WTC11 (cell line): Measurements from ENCODE around the gene RIN3. TPM values are rescaled to one million over a fixed set of nuclear protein-coding genes. Genes with fewer than 3 reads are reported as not detected.
A peak's percentile ranks its signal among the peaks of the same experiment; 100 is the strongest.

Experiments
- ATAC-seq: fragments of 200-7000 bp; cut with Tn5 transposase; 2 replicates; pipeline ENCODE4 v1.10.0; 2021; ENCODE audit warnings: mild to moderate bottlenecking, moderate library complexity
- CTCF ChIA-PET: fragments of 300-600 bp; sonication (Branson Sonifier 250); formaldehyde crosslinking; loops from one replicate; lab custom pipeline; 2021; ENCODE audit warnings: antibody characterized with exemption; lab: Charles Lee
- POLR2A ChIA-PET: fragments of 350-600 bp; sonication (Branson Sonifier 250); formaldehyde crosslinking; loops from one replicate; lab custom pipeline; 2021; ENCODE audit warnings: antibody characterized with exemption; lab: Charles Lee
- DNase-seq: peaks from one replicate; pipeline ENCODE4 v3.0.0; 2021; ENCODE audit warnings: low spot score
- H3K27ac Mint-ChIP-seq: 2 replicates; pipeline ENCODE4 v1.8.0; 2021; ENCODE audit warnings: mixed read lengths
- H3K27me3 Mint-ChIP-seq: 2 replicates; pipeline ENCODE4 v1.8.0; 2021; ENCODE audit warnings: low read depth, mild to moderate bottlenecking, moderate library complexity, mixed read lengths
- H3K36me3 Mint-ChIP-seq: 2 replicates; pipeline ENCODE4 v1.8.0; 2021; ENCODE audit warnings: mixed read lengths
- H3K4me1 Mint-ChIP-seq: 2 replicates; pipeline ENCODE4 v1.8.0; 2022; ENCODE audit warnings: mixed read lengths
- H3K4me3 Mint-ChIP-seq: 2 replicates; pipeline ENCODE4 v1.8.0; 2021; ENCODE audit warnings: mild to moderate bottlenecking, moderate library complexity, mixed read lengths
- H3K9me3 Mint-ChIP-seq: 2 replicates; pipeline ENCODE4 v1.8.0; 2021; ENCODE audit warnings: mixed read lengths
- ATF1 ChIP-seq: sonication (generic); formaldehyde crosslinking; IDR thresholded peaks from 2 replicates; pipeline ENCODE4 v1.8.1; 2023; ENCODE audit warnings: mild to moderate bottlenecking, moderate library complexity, missing genetic modification reagents
- CDX4 ChIP-seq: fragments of 250-450 bp; sonication (Bioruptor Pico); IDR thresholded peaks from 2 replicates; pipeline ENCODE4 v1.9.0; 2021; ENCODE audit warnings: moderate library complexity, mild to moderate bottlenecking, inconsistent platforms, borderline replicate concordance
- FOXP1 ChIP-seq: sonication (generic); formaldehyde crosslinking; IDR thresholded peaks from 2 replicates; pipeline ENCODE4 v1.8.0; 2022; ENCODE audit warnings: missing genetic modification reagents, mild to moderate bottlenecking, moderate library complexity, borderline replicate concordance
- GTF2I ChIP-seq: fragments of 250-450 bp; sonication (Bioruptor Pico); conservative IDR thresholded peaks from 2 replicates; pipeline ENCODE4 v1.4.0; 2021; ENCODE audit warnings: mild to moderate bottlenecking
- HMGXB4 ChIP-seq: sonication (generic); formaldehyde crosslinking; IDR thresholded peaks from 2 replicates; pipeline ENCODE4 v1.8.1; 2023; ENCODE audit warnings: mild to moderate bottlenecking, moderate library complexity, missing genetic modification reagents
- IRF2 ChIP-seq: sonication (generic); formaldehyde crosslinking; IDR thresholded peaks from 2 replicates; pipeline ENCODE4 v1.8.0; 2022; ENCODE audit warnings: low read depth, missing genetic modification reagents, borderline replicate concordance
- ZSCAN18 ChIP-seq: fragments of 250-450 bp; sonication (Bioruptor Pico); IDR thresholded peaks from 2 replicates; pipeline ENCODE4 v2.1.2; 2022; ENCODE audit warnings: mild to moderate bottlenecking, moderate library complexity
- total RNA-seq: library from RNA; stranded (reverse); gene quantifications from 3 replicates; pipeline ENCODE4 v1.2.3, GENCODE V29; 2021
- TF ChIP-seq, protein P1 (sequence below): sonication (generic); formaldehyde crosslinking; IDR thresholded peaks from 2 replicates; pipeline ENCODE4 v1.8.1; 2022; ENCODE audit warnings: mild to moderate bottlenecking, missing genetic modification reagents, moderate library complexity, borderline replicate concordance
- TF ChIP-seq, protein P2 (sequence below): fragments of 250-450 bp; sonication (Bioruptor Pico); IDR thresholded peaks from 2 replicates; pipeline ENCODE4 v1.9.0; 2021; ENCODE audit warnings: mild to moderate bottlenecking
- TF ChIP-seq, protein P3 (sequence below): fragments of 250-450 bp; sonication (Bioruptor Pico); IDR thresholded peaks from 2 replicates; pipeline ENCODE4 v1.8.0; 2021; ENCODE audit warnings: mild to moderate bottlenecking
- TF ChIP-seq, protein P4 (sequence below): fragments of 250-450 bp; sonication (Bioruptor Pico); IDR thresholded peaks from 2 replicates; pipeline ENCODE4 v1.9.0; 2021; ENCODE audit warnings: mild to moderate bottlenecking, borderline replicate concordance
- TF ChIP-seq, protein P5 (sequence below): sonication (generic); formaldehyde crosslinking; IDR thresholded peaks from 2 replicates; pipeline ENCODE4 v1.8.0; 2023; ENCODE audit warnings: mild to moderate bottlenecking, missing genetic modification reagents

Gene RIN3
- total RNA-seq, 1 experiment from 2014 or later = 3.3 TPM

DNA sequence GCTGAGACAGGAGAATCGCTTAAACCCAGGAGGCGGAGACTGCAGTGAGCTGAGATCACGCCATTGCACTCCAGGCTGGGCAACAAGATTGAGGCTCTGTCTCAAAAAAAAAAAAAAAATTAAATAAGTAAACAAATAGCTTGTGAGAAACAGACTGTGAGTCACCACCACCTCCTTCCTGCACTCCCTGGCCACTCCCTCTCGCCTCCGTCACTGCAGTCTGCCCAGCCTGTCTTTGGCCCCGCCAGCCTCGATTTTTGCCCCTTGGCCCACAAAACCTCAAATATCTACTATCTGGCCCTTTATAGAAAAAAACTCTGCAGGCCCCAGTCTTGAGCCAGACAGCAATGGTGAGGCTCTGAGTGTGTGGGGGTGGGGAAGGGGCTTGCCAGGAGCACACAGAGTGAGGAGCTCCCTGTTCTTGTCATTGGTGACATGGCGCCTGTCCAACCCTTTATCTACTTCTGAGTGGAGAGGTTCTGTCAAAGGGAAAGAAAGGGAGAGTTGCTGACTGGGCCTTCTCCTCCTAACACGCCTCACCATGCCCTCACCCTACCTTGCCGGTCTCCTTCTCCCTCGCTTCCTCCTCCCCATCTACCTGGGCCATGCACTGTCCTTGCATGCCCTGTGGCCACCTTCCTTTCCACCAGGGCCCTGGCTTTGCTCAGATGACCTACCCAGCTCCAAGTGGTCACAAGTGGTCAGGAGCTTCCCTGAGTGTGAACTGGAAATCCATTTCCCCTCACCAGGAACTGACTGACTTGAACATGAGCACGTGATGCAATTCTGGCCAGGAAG is 212.8 kb downstream of the RIN3 start:
- no peak overlapping the region for H3K4me3 Mint-ChIP-seq
- TF ChIP-seq CDX4 (CRISPR knock-in tag) (no peak), GTF2I (no peak), FOXP1 (no peak)
- TF ChIP-seq, protein P1, sequence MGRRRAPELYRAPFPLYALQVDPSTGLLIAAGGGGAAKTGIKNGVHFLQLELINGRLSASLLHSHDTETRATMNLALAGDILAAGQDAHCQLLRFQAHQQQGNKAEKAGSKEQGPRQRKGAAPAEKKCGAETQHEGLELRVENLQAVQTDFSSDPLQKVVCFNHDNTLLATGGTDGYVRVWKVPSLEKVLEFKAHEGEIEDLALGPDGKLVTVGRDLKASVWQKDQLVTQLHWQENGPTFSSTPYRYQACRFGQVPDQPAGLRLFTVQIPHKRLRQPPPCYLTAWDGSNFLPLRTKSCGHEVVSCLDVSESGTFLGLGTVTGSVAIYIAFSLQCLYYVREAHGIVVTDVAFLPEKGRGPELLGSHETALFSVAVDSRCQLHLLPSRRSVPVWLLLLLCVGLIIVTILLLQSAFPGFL (CRISPR knock-in tag) = no peak
- H3K27ac Mint-ChIP-seq = peak overlapping the region; percentile 17; the same call in 1 of the 2 replicates
- CTCF ChIA-PET = interaction anchor here (0.6 to 1.1 kb wide), 2 partner anchors 39 to 1237 kb away, joined by 3 to 4 read pairs; no protein-coding TSS in a partner anchor
- DNase-seq (no peak), ATAC-seq (no peak)
- POLR2A ChIA-PET = no interaction called here
- H3K27me3 Mint-ChIP-seq = no peaks in the 10 kb centered on the region
- H3K36me3 Mint-ChIP-seq = peaks cover 32% of the 10 kb centered on the region
- H3K9me3 Mint-ChIP-seq = peaks cover 3% of the 10 kb centered on the region
- H3K4me1 Mint-ChIP-seq = no peaks in the 10 kb centered on the region

GRCh38 chr14:92726933-92727262 is 213.3 kb downstream of the RIN3 start:
- no peak overlapping the region for H3K4me3 Mint-ChIP-seq
- no peak for ATAC-seq
- TF ChIP-seq GTF2I (no peak), ZSCAN18 (CRISPR knock-in tag) (no peak), IRF2 (CRISPR knock-in tag) (no peak), HMGXB4 (CRISPR knock-in tag) (no peak), ATF1 (CRISPR knock-in tag) (no peak)
- TF ChIP-seq, protein P2, sequence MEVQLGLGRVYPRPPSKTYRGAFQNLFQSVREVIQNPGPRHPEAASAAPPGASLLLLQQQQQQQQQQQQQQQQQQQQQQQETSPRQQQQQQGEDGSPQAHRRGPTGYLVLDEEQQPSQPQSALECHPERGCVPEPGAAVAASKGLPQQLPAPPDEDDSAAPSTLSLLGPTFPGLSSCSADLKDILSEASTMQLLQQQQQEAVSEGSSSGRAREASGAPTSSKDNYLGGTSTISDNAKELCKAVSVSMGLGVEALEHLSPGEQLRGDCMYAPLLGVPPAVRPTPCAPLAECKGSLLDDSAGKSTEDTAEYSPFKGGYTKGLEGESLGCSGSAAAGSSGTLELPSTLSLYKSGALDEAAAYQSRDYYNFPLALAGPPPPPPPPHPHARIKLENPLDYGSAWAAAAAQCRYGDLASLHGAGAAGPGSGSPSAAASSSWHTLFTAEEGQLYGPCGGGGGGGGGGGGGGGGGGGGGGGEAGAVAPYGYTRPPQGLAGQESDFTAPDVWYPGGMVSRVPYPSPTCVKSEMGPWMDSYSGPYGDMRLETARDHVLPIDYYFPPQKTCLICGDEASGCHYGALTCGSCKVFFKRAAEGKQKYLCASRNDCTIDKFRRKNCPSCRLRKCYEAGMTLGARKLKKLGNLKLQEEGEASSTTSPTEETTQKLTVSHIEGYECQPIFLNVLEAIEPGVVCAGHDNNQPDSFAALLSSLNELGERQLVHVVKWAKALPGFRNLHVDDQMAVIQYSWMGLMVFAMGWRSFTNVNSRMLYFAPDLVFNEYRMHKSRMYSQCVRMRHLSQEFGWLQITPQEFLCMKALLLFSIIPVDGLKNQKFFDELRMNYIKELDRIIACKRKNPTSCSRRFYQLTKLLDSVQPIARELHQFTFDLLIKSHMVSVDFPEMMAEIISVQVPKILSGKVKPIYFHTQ (CRISPR knock-in tag) = no peak
- TF ChIP-seq, protein P3, sequence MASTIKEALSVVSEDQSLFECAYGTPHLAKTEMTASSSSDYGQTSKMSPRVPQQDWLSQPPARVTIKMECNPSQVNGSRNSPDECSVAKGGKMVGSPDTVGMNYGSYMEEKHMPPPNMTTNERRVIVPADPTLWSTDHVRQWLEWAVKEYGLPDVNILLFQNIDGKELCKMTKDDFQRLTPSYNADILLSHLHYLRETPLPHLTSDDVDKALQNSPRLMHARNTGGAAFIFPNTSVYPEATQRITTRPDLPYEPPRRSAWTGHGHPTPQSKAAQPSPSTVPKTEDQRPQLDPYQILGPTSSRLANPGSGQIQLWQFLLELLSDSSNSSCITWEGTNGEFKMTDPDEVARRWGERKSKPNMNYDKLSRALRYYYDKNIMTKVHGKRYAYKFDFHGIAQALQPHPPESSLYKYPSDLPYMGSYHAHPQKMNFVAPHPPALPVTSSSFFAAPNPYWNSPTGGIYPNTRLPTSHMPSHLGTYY (CRISPR knock-in tag) = no peak
- TF ChIP-seq, protein P4, sequence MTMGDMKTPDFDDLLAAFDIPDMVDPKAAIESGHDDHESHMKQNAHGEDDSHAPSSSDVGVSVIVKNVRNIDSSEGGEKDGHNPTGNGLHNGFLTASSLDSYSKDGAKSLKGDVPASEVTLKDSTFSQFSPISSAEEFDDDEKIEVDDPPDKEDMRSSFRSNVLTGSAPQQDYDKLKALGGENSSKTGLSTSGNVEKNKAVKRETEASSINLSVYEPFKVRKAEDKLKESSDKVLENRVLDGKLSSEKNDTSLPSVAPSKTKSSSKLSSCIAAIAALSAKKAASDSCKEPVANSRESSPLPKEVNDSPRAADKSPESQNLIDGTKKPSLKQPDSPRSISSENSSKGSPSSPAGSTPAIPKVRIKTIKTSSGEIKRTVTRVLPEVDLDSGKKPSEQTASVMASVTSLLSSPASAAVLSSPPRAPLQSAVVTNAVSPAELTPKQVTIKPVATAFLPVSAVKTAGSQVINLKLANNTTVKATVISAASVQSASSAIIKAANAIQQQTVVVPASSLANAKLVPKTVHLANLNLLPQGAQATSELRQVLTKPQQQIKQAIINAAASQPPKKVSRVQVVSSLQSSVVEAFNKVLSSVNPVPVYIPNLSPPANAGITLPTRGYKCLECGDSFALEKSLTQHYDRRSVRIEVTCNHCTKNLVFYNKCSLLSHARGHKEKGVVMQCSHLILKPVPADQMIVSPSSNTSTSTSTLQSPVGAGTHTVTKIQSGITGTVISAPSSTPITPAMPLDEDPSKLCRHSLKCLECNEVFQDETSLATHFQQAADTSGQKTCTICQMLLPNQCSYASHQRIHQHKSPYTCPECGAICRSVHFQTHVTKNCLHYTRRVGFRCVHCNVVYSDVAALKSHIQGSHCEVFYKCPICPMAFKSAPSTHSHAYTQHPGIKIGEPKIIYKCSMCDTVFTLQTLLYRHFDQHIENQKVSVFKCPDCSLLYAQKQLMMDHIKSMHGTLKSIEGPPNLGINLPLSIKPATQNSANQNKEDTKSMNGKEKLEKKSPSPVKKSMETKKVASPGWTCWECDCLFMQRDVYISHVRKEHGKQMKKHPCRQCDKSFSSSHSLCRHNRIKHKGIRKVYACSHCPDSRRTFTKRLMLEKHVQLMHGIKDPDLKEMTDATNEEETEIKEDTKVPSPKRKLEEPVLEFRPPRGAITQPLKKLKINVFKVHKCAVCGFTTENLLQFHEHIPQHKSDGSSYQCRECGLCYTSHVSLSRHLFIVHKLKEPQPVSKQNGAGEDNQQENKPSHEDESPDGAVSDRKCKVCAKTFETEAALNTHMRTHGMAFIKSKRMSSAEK = no peak
- TF ChIP-seq, protein P5, sequence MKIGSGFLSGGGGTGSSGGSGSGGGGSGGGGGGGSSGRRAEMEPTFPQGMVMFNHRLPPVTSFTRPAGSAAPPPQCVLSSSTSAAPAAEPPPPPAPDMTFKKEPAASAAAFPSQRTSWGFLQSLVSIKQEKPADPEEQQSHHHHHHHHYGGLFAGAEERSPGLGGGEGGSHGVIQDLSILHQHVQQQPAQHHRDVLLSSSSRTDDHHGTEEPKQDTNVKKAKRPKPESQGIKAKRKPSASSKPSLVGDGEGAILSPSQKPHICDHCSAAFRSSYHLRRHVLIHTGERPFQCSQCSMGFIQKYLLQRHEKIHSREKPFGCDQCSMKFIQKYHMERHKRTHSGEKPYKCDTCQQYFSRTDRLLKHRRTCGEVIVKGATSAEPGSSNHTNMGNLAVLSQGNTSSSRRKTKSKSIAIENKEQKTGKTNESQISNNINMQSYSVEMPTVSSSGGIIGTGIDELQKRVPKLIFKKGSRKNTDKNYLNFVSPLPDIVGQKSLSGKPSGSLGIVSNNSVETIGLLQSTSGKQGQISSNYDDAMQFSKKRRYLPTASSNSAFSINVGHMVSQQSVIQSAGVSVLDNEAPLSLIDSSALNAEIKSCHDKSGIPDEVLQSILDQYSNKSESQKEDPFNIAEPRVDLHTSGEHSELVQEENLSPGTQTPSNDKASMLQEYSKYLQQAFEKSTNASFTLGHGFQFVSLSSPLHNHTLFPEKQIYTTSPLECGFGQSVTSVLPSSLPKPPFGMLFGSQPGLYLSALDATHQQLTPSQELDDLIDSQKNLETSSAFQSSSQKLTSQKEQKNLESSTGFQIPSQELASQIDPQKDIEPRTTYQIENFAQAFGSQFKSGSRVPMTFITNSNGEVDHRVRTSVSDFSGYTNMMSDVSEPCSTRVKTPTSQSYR (CRISPR knock-in tag) = no peak
- DNase-seq = no peak
- ChIA-PET POLR2A (no interaction called here), CTCF (interaction anchor here (0.6 kb wide), 1 partner anchor 1236 kb away, joined by 3 read pairs; no protein-coding TSS in a partner anchor)
- H3K27ac Mint-ChIP-seq = peak overlapping the region; percentile 17; the same call in 1 of the 2 replicates
- peaks cover 7% of the 10 kb centered on the region for H3K9me3 Mint-ChIP-seq
- H3K4me1 Mint-ChIP-seq = no peaks in the 10 kb centered on the region
- H3K36me3 Mint-ChIP-seq = peaks cover 37% of the 10 kb centered on the region
- no peaks in the 10 kb centered on the region for H3K27me3 Mint-ChIP-seq
